ENCODE data around the gene HECW1. TPM values are rescaled to one million over a fixed set of nuclear protein-coding genes. Genes with fewer than 3 reads are reported as not detected.

Gene HECW1
- total RNA-seq, 1 experiment from 2014 or later: 35.3 TPM

DNA sequence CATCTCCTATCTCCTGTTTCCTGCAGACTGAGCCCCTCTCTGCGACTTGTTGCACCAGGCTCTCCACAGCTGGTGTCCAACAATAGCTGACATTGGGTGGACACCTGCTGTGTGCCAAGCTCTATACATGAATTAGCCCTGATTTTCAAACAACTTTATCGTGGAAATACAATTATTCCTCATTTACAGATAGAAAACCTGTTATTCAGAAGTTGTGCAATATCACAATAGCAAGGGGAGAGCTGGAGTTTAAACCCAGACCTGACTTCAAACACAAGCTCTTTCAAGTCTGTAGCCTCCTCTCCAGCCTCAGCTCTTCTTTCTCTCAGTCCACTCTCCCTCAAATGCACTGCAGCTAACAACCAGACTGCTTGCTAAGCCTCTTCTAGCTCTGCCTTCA, 168.8 kb downstream of the HECW1 start:
- no peak for DNase-seq (ENCODE audit: low read depth)
- in situ Hi-C loops (cut with HindIII; ENCODE audit: low pct_unique_long_range_greater_than_20kb, low sequenced_read_pairs): no loop called here

DNA sequence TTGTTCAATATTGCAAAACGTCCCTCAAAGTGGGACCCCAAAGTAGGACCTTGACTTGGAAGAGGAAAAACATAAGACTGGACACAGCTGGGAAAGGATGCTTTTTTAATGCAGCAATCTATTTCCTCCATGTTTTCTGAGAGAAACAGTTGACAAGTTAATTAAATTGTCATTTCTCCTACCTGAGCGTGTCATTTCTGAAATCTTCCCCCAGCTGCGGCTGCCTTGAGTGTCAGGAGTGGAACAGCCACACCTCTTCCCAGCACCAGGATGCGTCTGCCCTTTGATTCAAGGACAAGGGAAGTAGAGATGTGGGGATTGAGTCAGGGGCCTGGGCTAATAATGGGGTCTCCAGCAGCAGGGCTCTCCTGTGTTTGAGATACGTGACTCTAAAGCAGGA, 171.3 kb downstream of the HECW1 start:
- DNase-seq (ENCODE audit: low read depth): no peak
- in situ Hi-C loops (cut with HindIII; ENCODE audit: low pct_unique_long_range_greater_than_20kb, low sequenced_read_pairs): no loop called here

DNA sequence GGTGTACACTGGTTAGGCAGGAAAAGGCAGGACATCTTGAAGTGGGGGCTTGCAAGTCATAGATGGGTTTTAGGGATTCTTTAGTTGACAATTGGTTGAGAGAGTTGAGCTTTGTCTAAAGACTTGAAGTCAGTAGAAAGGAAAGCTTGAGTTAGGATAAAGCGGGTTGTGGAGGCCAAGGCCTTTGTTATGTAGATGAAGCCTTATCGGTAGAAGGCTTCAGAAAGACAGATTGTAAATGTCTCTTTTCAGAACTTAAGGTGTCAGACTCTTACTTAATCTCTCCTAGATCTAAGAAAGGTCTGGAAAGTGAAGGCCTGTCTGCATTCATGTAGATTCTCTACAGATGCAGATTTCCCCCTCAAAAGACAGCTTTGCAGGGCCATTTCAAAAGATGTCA, 177.4 kb downstream of the HECW1 start:
- DNase-seq (ENCODE audit: low read depth): no peak
- in situ Hi-C loops (cut with HindIII; ENCODE audit: low pct_unique_long_range_greater_than_20kb, low sequenced_read_pairs): no loop called here

DNA sequence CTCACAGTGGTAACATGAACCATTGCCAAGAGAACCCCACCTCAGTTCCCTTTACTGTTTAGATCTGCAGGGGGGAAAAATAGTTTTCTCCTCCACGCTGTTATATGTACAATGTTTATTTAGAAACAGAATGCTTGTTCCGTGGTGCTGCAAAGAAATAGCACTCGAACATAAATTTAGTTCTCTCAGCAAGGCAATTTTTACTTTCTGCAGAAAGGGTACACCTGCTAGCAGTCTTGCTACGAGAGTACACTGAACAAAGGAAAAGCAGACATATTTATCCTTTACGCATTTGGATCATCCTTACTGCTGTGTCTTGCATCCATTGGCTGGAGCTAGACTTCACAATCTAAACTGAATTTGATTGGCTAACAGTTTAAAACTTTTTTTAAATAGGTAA, 178.5 kb downstream of the HECW1 start:
- in situ Hi-C loops (cut with HindIII; ENCODE audit: low pct_unique_long_range_greater_than_20kb, low sequenced_read_pairs): no loop called here
- DNase-seq (ENCODE audit: low read depth): no peak

DNA sequence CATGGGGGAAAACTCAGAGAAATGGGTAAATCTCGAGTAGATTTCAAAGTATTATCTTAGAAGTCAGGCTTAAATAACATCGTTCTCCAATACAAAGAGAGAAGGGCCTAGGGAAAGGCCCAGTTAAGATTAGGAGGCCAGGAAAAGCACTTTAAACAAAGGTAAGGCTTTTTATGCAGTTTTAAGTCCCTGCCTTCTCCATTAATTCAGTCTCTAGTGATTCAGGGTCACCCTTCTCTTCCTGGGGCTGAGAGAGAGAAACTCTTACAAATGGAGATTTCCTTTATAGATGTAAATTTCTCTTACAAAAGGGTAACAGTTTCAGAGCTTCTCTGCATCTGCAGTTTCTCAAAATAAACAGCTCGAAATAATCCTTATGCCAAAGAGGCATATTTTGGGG, 179.3 kb downstream of the HECW1 start:
- no peak for DNase-seq (ENCODE audit: low read depth)
- in situ Hi-C loops (cut with HindIII; ENCODE audit: low pct_unique_long_range_greater_than_20kb, low sequenced_read_pairs): no loop called here

DNA sequence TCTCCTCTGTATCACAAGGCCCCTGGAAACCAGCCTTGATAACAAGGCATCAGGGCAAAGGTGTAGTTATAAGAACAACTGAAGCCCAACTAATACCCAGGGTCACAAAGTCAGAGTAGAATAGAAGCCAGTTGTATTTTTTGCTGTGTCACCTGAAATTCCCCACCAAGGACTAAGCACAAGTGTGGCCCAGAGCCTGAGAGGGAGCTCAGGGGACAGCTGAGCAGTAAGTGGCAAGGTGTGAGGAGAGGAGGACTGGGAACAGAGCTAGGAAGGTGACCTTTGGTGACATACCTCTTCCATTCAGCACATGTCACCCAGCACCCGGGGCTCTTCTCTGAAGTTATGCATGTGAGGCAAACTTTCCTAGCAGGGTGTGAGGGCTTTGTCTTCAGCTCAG, 179.9 kb downstream of the HECW1 start:
- DNase-seq (ENCODE audit: low read depth): no peak
- in situ Hi-C loops (cut with HindIII; ENCODE audit: low pct_unique_long_range_greater_than_20kb, low sequenced_read_pairs): no loop called here

DNA sequence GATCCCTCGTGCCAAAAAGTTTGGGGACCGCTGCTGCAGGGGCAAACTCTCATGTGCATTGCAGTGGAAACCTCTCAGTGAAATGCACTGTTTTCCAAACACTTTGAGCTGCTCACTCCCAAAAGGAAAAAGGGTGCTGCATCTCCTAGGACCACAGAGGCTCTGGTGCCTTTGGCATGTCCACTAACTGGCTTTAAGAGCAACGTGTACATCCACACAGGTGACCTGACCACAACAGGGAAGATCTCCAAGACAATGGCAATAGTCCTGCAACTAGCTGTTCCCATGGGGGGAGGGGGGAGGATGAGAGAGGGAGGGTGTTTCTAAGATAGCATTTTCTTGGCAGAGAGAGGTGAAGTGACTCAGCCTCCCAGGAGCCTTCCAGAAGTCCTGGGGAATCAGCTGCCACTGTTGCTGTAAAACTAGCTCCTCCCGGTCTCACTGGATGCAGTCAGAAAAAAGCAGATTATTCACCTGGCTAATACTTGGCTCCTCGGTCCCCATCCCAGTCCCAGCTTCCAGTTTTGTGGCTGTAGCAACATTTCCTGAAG, 181.7 kb downstream of the HECW1 start:
- DNase-seq (ENCODE audit: low read depth): peak; percentile 75
- in situ Hi-C loops (cut with HindIII; ENCODE audit: low pct_unique_long_range_greater_than_20kb, low sequenced_read_pairs): no loop called here

DNA sequence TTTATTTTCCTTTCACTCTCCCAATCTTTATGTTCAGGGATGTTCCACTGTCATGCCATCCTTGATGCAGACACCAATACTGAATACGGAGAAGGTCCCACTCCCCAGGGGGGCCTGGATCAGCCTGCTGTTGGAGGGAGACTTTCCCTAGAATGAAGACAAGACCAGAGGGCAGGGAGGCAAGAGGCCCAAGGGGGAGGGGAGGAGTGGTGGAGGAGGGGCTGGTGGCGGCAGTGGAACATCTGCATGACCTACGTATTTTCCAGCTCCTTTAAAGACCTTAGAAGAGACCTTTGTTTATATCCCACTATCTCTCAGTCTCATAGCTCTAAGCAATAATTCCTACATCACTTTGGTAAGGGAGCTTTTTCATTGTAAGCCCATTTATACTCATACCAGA, 183.0 kb downstream of the HECW1 start:
- in situ Hi-C loops (cut with HindIII; ENCODE audit: low pct_unique_long_range_greater_than_20kb, low sequenced_read_pairs): no loop called here

DNA sequence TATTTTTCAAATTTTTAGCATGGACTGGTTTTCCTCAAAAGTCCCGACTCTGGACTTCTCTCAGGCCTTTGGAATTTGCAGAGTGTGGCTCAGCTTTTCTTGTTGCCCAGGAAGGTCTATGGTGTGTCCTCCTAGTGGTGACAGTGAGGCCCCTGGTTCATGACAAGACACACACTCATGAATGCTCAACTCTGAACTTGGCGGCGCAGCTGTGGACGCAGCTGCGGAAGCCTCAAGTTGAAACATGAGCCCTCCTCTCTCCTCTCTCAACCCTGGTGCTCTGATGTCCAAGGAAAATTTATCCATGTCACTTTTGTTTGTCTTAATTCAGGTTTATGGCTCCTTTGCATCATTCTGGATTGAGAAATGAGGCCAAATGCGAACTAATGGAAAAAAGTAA, 183.9 kb downstream of the HECW1 start:
- in situ Hi-C loops (cut with HindIII; ENCODE audit: low pct_unique_long_range_greater_than_20kb, low sequenced_read_pairs): no loop called here

More for the DNA sequence above, 183.0 kb downstream of the HECW1 start:
- DNase-seq (ENCODE audit: low read depth): no peak

DNA sequence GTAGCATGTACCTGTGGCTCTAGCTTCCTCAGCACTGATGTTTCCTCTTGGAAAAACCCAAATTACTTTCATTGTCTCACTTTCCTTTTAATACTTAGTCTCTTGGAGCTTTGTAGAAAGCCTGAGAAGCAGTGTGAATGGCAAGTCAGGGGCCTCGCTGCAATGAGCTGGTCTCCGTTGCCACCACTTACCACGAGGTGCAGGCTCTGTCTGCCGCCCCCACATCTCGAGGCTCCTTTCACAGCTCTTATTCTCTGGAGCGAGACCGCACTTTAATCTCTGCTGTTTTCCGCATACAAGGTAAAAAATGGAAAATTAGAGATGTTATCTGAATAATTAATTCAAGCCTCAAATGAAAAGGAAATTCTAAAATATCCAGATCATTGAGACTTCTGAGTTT, 186.2 kb downstream of the HECW1 start:
- DNase-seq (ENCODE audit: low read depth): no peak
- in situ Hi-C loops (cut with HindIII; ENCODE audit: low pct_unique_long_range_greater_than_20kb, low sequenced_read_pairs): no loop called here

More for the DNA sequence above, 183.9 kb downstream of the HECW1 start:
- no peak for DNase-seq (ENCODE audit: low read depth)

DNA sequence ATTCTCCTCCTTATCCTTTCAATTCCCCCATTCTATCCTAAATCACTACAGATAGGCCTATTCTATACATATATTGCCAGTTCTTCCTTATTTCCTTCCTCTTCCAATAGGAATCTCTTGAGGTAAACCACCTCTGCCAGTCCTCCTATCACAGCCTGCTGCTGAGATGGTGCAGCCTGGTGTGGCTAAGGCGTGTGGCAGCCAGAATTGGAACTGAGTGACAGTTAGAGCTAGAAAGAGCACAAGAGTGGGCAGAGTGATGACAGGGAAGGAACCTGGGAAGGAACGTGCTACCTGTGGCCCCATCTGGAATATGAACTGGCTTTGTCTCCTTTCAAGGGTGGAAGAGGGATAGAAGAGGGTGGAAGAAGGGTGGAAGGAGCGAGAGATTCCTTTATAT, 187.7 kb downstream of the HECW1 start:
- no peak for DNase-seq (ENCODE audit: low read depth)
- in situ Hi-C loops (cut with HindIII; ENCODE audit: low pct_unique_long_range_greater_than_20kb, low sequenced_read_pairs): no loop called here

DNA sequence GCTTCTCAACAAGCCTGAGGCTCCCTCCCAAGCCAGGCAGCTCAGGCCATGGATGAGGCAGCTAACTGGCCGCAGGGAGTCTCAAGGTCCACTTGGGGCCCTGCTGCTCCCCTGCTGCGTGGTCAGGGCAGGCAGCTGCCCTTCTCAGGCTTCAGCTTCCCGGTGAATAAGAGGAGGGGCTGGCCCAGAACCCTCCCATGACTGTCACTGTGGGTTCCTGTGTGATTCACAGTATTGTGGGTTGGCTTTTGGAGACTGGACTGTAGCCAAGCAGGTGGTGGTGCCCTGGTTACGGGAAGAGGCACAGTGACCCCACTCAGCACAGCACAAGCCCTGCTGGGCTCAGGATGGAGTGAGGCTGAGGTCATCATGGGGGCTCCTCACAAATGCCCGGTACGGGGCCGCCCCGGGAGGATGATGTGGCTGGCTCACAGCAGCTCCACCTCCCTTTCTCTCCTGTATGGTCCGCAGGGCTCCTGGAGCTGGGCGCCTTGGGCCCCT, 189.8 kb downstream of the HECW1 start:
- DNase-seq (ENCODE audit: low read depth): peak; percentile 39
- in situ Hi-C loops (cut with HindIII; ENCODE audit: low pct_unique_long_range_greater_than_20kb, low sequenced_read_pairs): no loop called here

DNA sequence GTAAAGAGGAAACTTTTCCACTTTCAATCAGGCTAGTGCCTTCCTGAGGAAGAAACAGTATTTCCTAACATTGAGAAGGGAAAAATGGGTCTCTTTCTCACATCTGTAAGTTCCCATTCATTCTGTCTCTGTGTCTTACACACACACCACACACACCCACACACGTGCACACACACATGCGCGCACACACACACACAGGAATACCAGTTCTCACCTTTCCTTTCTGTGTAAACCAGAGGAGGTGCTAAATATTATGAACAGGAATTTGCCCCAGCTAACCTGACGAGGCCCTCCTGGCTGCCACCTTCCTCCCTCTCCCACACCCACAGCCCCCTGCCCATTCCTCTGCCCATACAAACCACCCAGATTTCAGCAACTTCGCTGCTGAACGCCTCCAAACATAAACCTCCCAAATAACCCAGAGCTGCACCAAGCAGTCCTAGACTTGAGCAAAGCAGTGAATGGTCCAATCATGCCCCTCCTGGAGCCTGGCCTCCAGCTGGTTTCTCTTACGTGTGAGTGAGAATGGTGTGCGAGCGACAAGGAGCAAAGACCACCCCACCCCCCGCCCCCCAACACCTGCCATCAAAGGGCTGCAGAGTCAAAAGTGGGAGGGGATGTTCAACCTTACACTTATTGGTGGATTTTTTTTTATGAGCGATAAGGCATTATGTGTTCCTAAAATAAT, 190.5 kb downstream of the HECW1 start:
- in situ Hi-C loops (cut with HindIII; ENCODE audit: low pct_unique_long_range_greater_than_20kb, low sequenced_read_pairs): no loop called here
- no peak for DNase-seq (ENCODE audit: low read depth)

DNA sequence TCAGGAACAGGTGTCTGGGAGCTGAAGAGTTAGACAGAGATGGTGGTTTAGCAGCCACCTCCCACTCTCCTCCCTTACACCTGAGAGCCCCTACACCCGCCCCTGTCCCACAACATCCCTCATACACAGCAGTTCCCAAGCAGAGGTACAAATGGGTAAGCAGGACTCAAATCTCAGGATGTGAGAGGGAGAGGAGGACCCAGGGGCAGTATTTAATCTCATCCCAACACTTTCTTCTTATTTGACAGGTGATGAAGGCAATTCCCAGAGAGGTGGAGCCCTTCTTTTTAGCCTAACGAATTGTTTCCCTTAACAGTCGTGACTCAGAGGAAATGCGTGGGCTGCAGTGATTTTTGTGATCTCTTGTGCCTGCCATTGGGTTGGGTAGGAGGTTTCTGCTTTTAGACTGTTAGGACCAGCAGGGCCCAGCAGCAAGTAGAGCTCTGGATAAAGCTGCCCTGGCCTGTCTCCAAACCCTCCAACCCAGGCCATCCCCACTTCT, 191.3 kb downstream of the HECW1 start:
- in situ Hi-C loops (cut with HindIII; ENCODE audit: low pct_unique_long_range_greater_than_20kb, low sequenced_read_pairs): no loop called here
- no peak for DNase-seq (ENCODE audit: low read depth)

DNA sequence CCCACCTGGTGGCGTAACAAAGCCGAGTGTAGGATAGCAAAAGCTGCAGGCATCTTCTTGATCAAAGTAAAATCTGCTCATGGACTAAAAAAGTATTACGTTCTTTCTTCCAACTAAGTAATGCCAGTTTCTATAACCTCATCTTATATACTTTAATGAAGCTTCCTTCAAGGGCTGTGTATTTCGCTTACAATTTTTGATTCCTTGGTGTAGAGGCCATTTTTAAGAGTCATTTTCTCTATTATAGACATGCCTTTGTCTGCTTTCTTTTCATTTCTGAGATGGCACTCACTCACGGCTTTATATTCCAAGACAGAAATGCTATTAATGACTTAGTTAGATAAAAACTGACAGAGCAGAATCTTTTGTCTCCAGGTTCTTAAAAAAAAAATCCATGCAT, 194.0 kb downstream of the HECW1 start:
- no peak for DNase-seq (ENCODE audit: low read depth)
- in situ Hi-C loops (cut with HindIII; ENCODE audit: low pct_unique_long_range_greater_than_20kb, low sequenced_read_pairs): no loop called here

DNA sequence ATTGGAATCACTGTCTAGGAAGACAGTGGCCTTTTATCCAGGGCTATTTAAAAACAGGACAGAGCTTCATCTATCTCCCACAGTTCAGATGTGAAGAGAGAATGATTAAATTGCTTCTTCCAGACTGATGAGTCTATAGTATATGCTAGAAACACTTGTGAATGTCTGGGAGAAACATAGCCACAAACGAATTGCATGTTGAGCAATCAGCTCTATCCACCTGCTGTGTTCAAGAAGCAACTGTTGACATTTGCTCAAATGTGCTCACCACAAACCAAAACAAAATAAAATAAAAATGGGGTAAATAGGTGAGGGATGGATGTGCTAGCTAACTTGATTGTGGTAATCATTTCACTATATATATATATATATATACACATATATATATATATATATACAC, 195.1 kb downstream of the HECW1 start:
- in situ Hi-C loops (cut with HindIII; ENCODE audit: low pct_unique_long_range_greater_than_20kb, low sequenced_read_pairs): no loop called here
- no peak for DNase-seq (ENCODE audit: low read depth)

DNA sequence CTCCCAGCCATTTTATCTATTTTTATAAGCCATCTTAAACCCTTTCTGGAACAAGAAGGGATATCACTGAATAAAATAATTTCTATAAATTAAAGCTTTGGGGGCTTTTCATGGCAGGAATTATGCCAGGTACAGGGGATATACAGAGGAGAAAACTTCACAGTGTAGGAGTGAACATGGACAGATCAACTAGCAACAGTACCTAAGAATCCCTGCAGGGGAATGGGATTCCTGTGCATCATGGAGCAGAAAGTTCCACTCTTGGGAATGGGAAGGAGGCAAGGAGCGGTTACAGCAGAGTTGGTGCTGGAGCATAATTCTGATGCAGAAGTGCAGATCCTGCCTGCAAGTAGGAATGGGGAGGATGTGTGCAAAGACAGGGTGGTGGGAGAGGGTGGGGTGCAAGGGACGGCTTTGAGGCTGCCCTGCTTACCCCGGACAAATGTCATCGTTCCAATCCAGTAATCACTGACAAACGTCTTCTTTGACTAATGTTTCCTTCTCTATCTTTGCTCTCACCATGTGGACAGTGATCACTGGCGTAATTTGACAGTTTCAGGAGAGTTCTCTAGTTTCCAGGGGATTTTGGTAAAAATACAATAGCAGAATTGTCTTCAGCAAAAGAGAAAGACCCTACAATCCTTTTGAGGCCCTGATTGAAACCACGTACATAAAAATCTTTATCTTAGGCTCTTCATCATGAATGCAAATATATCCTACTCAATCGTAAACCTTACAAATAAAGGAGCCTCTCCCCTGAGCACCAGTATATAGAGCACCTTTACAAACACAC, 196.7 kb downstream of the HECW1 start:
- in situ Hi-C loops (cut with HindIII; ENCODE audit: low pct_unique_long_range_greater_than_20kb, low sequenced_read_pairs): no loop called here
- no peak for DNase-seq (ENCODE audit: low read depth)

DNA sequence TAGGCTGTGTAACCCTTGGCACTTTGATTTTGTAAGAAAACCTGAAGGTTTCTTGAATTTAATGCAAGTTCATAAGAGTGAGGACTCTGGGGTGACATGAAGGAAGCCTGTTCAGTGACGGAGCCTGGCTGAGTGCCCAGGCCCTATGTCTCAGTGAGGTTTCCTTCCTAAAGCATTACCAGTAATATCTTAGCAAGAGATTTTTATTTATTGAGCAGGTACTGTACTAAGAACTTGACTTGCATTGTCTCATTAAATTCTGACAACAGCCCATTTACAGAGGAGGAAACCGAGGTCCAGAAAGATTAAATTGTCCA, 197.2 kb downstream of the HECW1 start:
- no peak for DNase-seq (ENCODE audit: low read depth)

DNA sequence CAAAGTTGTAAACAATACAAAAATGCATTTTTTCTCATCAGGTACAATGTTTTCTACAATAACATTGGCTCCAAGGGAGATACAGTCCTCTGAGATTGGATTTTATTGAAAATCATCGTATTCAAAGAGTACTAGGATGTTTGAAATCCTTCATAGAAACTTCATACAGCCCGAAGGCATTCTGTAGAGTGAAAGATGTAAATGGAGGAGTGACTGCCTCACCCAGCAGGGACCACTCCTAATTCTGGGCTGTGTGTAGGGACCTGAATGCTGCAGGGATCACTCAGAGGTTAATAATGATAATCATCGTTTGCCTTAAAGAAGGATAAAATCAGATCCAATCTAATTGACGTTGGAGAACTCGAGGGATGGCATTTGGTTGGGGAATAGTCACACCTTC, 198.6 kb downstream of the HECW1 start:
- no peak for DNase-seq (ENCODE audit: low read depth)
- in situ Hi-C loops (cut with HindIII; ENCODE audit: low pct_unique_long_range_greater_than_20kb, low sequenced_read_pairs): no loop called here

More for the DNA sequence above, 197.2 kb downstream of the HECW1 start:
- in situ Hi-C loops (cut with HindIII; ENCODE audit: low pct_unique_long_range_greater_than_20kb, low sequenced_read_pairs): no loop called here

Measured in Caki2 (cell line).